HG03159 (cell line): ENCODE results near the gene OR6N1.

Experiments used
- ATAC-seq: cut with Tn5 transposase; IDR thresholded peaks from one replicate; pipeline ENCODE4 v1.9.1; 2021; ENCODE audit warnings: mild to moderate bottlenecking, moderate library complexity; ENCODE audit not compliant: unreplicated experiment

Gene OR6N1

DNA sequence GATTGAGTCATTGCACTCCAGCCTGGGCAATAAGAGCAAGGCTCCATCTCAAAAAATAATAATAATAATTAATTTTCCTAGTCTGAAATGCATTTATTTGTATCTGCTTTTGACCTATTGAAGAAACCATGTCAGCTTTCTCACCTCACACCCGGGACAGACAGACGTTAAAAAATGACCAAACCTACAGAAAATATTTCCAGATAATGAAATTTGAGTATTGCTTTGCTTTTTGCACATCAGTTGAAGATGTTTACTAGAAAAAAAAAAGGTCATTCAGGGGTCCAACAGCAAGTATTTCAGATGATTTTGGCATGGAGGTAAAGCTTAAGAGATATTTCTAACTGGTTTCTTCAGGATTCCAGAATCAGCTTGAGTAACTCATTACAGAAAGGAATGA is 17.6 kb downstream of the OR6N1 start, which contains the start of gene OR6K6:
OR6K6 (plus strand) TSS at position 301 of the 400 bp plus-strand sequence. CDS start 168 bp downstream, outside the sequence.
- ATAC-seq, result no peak

DNA sequence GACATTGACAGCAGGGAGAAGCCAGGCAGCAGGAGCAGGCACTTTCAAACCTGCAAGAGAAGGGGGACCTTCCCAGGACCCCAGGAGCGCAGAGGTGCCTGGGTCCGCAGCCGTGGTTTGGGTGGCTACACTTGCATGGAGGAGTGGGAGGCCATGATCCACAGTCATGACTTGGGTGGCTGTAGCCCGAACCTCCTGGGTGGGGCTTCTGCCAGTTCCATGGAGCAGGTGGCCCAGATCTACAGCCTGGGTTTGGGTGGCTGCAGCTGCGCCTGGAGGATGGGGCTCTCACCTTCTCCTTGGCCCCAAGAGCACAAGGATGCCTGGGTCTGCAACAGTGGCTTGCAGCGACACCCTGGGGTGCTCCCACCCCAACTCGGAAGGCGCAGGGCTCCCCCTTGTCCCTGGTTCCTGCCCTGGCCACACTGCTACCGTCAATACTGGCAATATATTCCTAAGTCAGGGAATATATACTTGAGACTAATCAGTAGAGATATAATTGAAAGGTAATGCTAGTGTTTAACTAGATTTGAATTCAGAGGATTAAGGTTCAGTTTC is 19.8 kb downstream of the OR6N1 start:
- no peak for ATAC-seq

GRCh38 chr1:158735848-158736247 is 36.1 kb downstream of the OR6N1 start:
- ATAC-seq, result no peak

GRCh38 chr1:158732524-158732923 is 39.5 kb downstream of the OR6N1 start:
- ATAC-seq, result no peak

- no peak for ATAC-seq
These were observed 40.3 kb downstream of the OR6N1 start for GRCh38 chr1:158731707-158732106.

DNA sequence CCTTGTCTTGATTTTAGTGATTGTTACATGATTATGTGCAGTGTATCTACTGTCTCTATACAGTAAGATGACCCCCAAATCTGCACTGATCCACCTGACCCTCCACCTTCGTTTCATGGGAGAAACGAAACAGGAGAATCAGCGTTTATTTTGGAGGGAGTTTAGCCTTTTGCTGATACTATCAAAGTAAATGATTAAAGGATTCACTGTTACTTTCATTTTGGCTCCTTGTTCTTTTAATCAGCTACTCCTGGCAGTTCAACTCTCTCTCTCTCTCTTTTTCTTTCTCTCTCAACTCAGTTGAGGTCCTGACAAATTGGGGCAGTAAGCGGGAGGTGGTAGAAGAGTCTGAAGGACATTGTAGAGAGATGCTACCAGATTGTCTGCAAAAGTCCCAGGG is 41.5 kb downstream of the OR6N1 start:
- ATAC-seq, result no peak

DNA sequence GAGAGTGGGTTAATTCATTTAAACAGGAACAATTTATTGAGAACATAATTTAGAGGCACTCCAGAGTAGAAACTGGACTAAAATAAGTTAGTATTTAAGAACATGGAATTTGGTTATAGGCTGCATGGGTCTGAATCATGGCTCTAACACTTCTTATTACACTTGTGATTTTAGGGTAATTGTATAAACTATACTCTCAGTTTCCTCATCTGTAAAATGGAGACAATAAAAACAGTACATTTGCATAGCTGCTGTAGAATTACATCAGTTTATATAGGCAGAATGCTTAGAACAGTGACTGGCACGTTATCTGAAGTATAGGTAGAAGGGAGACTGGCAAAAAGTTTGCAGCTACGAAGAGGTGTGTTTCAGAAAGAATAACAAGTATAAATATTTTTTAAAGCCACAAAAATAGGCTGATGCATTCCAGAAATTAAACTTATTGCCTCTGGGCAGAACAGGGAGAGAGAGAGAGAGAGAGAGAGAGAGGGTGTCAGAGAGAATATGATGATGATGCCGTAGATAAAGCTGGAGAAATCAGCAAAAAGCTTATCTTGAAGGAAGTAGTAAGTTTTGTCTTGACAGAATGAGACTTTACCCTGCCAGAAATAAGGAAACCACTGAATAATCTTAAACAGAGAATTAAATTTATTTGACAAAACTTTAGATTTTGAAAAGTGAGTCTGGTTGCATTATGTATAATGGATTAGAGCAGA is 43.3 kb downstream of the OR6N1 start:
- no peak for ATAC-seq

GRCh38 chr1:158724442-158724841 is 47.6 kb downstream of the OR6N1 start:
- ATAC-seq, result no peak

- no peak for ATAC-seq
These were observed 51.4 kb downstream of the OR6N1 start, which contains the start of gene OR6K3 for GRCh38 chr1:158720620-158721019. TSS of gene OR6K3 (minus strand) at chr1:158720720. CDS start at chr1:158718115, 2,605 bp downstream.

- no peak for ATAC-seq
These were observed 52.3 kb downstream of the OR6N1 start for GRCh38 chr1:158719664-158720063.

GRCh38 chr1:158717344-158717743 is 54.7 kb downstream of the OR6N1 start:
- no peak for ATAC-seq

DNA sequence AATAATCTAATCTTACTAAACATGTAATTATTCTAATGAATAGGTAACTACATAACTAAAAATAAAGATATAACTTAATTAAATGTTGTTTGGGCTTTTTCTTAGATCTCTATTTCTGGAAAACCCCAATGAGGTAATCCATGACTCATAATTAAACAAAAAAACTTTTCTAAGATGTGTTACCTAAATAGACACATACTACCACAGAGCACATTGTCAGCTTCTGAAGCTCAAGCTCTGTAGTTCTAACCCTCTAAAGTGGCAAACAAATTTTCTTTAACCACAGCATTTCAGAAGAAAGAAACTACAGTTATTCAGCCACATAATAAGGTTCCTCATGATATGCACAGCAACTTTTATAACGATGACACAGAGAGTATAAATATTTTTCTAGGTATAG is 55.7 kb downstream of the OR6N1 start:
- no peak for ATAC-seq

- no peak for ATAC-seq
These were observed 57.2 kb downstream of the OR6N1 start for GRCh38 chr1:158714754-158715153.
